ENCODE results near the gene MRS2. TPM values are rescaled to one million over a fixed set of nuclear protein-coding genes. Genes with fewer than 3 reads are reported as not detected.
A peak's percentile ranks its signal among the peaks of the same experiment; 100 is the strongest.

Gene MRS2
- total and polyA plus RNA-seq, 9 of the 15 experiments (the other 6 are each of a cell fraction or from before 2014, with no cell fraction given): 14.6 to 57.9 (median 48.1) TPM

- Histone ChIP-seq H3K4me1 (replicated peaks in 1 of 2; ENCODE audit: control insufficient read depth in 2 of 2, insufficient read depth in 2 of 2, low read length in 2 of 2) (peaks cover 0 to 8% of the 10 kb centered on the region in 2 experiments; a peak in 3 of 5 replicates), H3K9me3 (replicated peaks; ENCODE audit: control insufficient read depth, insufficient read depth, low read depth, low read length) (no peaks in the 10 kb centered on the region; the same call in 1 of the 2 replicates), H3K27me3 (ENCODE audit: control insufficient read depth in 2 of 2, insufficient read depth in 2 of 2, low read length in 2 of 2) (no peaks in the 10 kb centered on the region), H3K9ac (ENCODE audit: insufficient read depth in 1 of 2, low read depth in 2 of 2, low read length in 2 of 2) (no peak overlapping the region), H3K79me2 (ENCODE audit: control insufficient read depth, insufficient read depth, low read length) (no peaks in the 10 kb centered on the region), H3K27ac (ENCODE audit: extremely low read depth, low read depth, low read length) (no peak overlapping the region), H4K20me1 (replicated peaks; ENCODE audit: control insufficient read depth, insufficient read depth, low read length) (no peaks in the 10 kb centered on the region), H3K36me3 (ENCODE audit: control insufficient read depth, insufficient read depth, low read length) (peaks cover 67% of the 10 kb centered on the region), H3K4me3 (no peak overlapping the region), H2AFZ (ENCODE audit: low read depth, low read length) (no peak overlapping the region), H3K4me2 (ENCODE audit: insufficient read depth, low read length) (no peak overlapping the region), H3K9me1 (ENCODE audit: control insufficient read depth, insufficient read depth, low read length) (no peaks in the 10 kb centered on the region)
- CTCF ChIA-PET (ENCODE audit: low intra/inter-chr PET ratio): interaction anchor here (0.6 kb wide), 1 partner anchor 154 kb away, joined by 3 read pairs; no protein-coding TSS in a partner anchor
- WGBS (ENCODE audit: insufficient coverage, low coverage, missing lambda C conversion rate): 96% methylated on average over 10 of the region's 10 CpGs
- intact Hi-C loops (cut with micrococcal nuclease): no loop called here
- TF ChIP-seq ZNF696 (CRISPR knock-in tag; conservative IDR thresholded peaks at IDR 0.05) (no peak), HNRNPLL (IDR thresholded peaks at IDR 0.05; ENCODE audit: low read depth, low read length, poor library complexity, severe bottlenecking) (no peak)
- no TSS peak for BruUV-seq (replicated peaks)
- FAIRE-seq (no peak), DNase-seq (ENCODE audit: extremely low read depth in 1 of 4, low spot score in 3 of 4) (no peak), ATAC-seq (no peak)
- POLR2A ChIA-PET: no interaction called here
- in situ Hi-C loops (cut with MboI): no loop called here
Observed at GRCh38 chr6:24426729-24427446, 24.2 kb downstream of the MRS2 start.

GRCh38 chr6:24428615-24429014, 25.9 kb downstream of the MRS2 start:
- H3K79me2 ChIP-seq (ENCODE audit: control insufficient read depth, insufficient read depth, low read length): no peaks in the 10 kb centered on the region
- no peak overlapping the region for H3K9ac ChIP-seq (ENCODE audit: insufficient read depth in 1 of 2, low read depth in 2 of 2, low read length in 2 of 2)
- no peaks in the 10 kb centered on the region; the same call in 1 of the 2 replicates for H3K9me3 ChIP-seq (replicated peaks; ENCODE audit: control insufficient read depth, insufficient read depth, low read depth, low read length)
- no peak for FAIRE-seq
- no peaks in the 10 kb centered on the region for H4K20me1 ChIP-seq (replicated peaks; ENCODE audit: control insufficient read depth, insufficient read depth, low read length)
- no peak overlapping the region for H2AFZ ChIP-seq (ENCODE audit: low read depth, low read length)
- peaks cover 50% of the 10 kb centered on the region for H3K36me3 ChIP-seq (ENCODE audit: control insufficient read depth, insufficient read depth, low read length)
- no peaks in the 10 kb centered on the region for H3K9me1 ChIP-seq (ENCODE audit: control insufficient read depth, insufficient read depth, low read length)
- 33% methylated on average over 2 of the region's 2 CpGs for WGBS (ENCODE audit: insufficient coverage, low coverage, missing lambda C conversion rate)
- peak overlapping the region; percentile 38; the same call in 1 of the 3 replicates for H3K27ac ChIP-seq (ENCODE audit: extremely low read depth, low read depth, low read length)
- peak in 1 of 4 experiments; percentile 22 for DNase-seq (ENCODE audit: extremely low read depth in 1 of 4, low spot score in 3 of 4)
- BruUV-seq (replicated peaks): no TSS peak
- intact Hi-C loops (cut with micrococcal nuclease) (loop anchor here (2.0 kb wide), 1 partner anchor 266 kb away; no protein-coding TSS in a partner anchor), in situ Hi-C loops (cut with MboI) (no loop called here)
- CTCF ChIA-PET (ENCODE audit: low intra/inter-chr PET ratio): interaction anchor here (0.5 to 0.7 kb wide), 2 partner anchors 479 to 710 kb away, joined by 3 to 4 read pairs; no protein-coding TSS in a partner anchor
- no peaks in the 10 kb centered on the region for H3K27me3 ChIP-seq (ENCODE audit: control insufficient read depth in 2 of 2, insufficient read depth in 2 of 2, low read length in 2 of 2)
- peak overlapping the region; percentile 9; the same call in 1 of the 2 replicates for H3K4me2 ChIP-seq (ENCODE audit: insufficient read depth, low read length)
- POLR2A ChIA-PET: no interaction called here
- no peak overlapping the region for H3K4me3 ChIP-seq
- H3K4me1 ChIP-seq (replicated peaks in 1 of 2; ENCODE audit: control insufficient read depth in 2 of 2, insufficient read depth in 2 of 2, low read length in 2 of 2): peaks cover 0 to 8% of the 10 kb centered on the region in 2 experiments; a peak in 3 of 5 replicates
- ATAC-seq: peak; percentile 74
- no peak for TF ChIP-seq CHCHD3 (CRISPR knock-in tag; IDR thresholded peaks at IDR 0.05)
- peak; percentile 83 for TF ChIP-seq C11orf30 (IDR thresholded peaks at IDR 0.05; ENCODE audit: low read depth)
- peak; percentile 16 for TF ChIP-seq MEIS2 (IDR thresholded peaks at IDR 0.05; ENCODE audit: partially characterized antibody)
- TF ChIP-seq ATF6 (CRISPR knock-in tag; IDR thresholded peaks at IDR 0.05): no peak
- TF ChIP-seq HINFP (tag; conservative IDR thresholded peaks at IDR 0.05; ENCODE audit: low read depth): no peak
- peak; percentile 52; the same call in 1 of the 2 replicates for TF ChIP-seq MAFF (IDR thresholded peaks at IDR 0.05; ENCODE audit: low read length)

Measured in K562 (cell line).